GM21515 (cell line): ENCODE data around the gene AAMDC.

Experiments
- ATAC-seq: cut with Tn5 transposase; IDR thresholded peaks from one replicate; pipeline ENCODE4 v1.9.1; 2021; ENCODE audit not compliant: unreplicated experiment

The AAMDC gene

GRCh38 chr11:77820565-77821348 is at the start of gene AAMDC, which contains the start of gene RSF1:
Gene AAMDC (plus strand): TSS chr11:77821144. CDS start chr11:77842497, 21,353 bp downstream.
Gene RSF1 (minus strand): TSS chr11:77820722. CDS start chr11:77820714, 8 bp downstream.
- ATAC-seq = peak; percentile 77

DNA sequence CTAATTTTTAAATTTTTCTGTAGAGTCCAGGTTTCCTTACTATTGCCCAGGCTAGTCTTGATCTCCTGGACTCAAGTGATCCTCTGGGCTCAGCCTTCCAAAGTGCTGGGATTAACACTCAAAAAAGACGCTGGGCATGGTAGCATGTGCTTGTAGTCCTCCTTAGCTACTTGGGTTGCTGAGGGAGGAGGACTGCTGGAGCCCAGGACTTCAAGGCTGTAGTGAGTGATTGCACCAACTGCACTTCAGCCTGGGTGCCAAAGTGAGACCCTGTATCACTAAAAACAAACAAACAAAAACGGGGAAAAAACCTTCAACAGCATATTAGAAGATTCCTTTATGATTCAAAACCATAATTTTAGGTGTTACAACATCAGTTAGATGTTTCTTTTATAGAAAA is 45.0 kb upstream of the AAMDC start:
- no peak for ATAC-seq

DNA sequence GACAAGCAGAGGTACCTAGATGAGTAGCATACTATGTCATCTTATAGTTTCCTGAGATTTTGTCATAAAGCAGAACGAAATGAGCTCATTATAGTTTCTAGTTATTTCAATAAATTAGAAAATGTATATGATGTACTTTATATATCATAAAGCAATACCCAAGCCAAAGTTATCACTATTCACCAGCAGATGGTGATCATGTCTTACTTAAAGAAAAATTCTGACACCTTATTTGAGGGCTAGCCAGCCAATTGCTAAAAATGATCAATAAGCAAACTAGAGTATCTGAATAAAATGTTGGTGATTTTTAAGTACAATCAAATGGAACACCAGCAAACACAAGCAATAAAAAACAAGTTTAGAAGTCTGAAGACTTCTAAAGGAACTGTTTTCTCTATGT is 44.5 kb upstream of the AAMDC start:
- no peak for ATAC-seq

DNA sequence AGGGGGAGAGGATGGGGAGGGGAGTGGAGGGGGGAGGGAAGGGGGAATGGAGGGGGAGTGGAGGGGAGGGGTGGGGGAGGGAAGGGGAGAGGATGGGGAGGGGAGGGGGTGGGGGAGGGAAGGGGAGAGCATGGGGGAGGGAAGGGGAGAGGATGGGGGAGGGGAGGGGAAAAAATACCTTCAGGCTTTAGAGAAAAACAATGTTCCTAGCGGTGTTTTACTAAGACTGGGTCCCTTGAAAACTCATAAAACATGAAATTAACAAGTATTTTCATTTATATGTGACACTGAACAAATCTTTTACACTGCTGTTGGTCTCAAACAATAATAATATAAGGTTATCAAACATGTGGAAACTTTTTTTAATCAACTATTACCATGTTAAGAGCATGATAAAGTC is 42.8 kb upstream of the AAMDC start:
- no peak for ATAC-seq

DNA sequence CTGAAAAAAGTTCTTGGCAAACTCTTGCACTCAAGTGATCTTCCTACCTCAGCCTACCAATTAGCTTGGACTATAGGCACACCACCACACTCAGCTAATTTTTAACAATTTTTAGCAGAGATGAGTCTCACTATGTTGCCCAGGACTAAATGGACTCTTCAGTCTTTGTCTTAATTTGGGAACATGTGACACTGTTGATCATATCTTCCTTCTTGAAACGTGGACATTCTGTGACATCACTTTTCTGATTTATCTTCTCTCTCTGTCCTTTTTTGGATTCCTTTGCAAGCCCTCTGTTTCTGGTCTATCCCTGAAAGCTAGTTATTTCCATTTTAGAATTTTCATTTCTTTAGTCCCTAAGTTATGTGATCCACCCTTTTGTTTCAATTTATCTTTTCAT is 42.4 kb upstream of the AAMDC start:
- ATAC-seq = no peak

GRCh38 chr11:77779935-77780334 is 41.0 kb upstream of the AAMDC start:
- no peak for ATAC-seq

DNA sequence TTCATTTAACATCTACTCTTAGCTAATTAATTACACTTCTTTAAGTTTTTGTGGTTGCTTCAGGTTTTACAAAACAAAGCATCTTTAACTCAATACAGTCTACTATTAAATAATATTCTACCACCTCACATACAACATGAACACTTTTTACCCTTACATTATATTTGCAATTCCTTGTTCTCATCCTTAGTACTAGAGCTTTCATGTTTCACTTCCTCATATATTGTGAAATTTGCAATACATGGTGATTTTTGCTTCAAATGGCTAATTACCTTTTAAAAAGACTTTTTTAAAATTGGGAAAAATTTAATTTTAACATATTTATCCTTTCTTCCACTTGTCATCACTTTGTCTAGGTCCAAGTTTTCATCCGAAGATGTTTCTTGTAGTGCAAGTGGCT is 37.9 kb upstream of the AAMDC start:
- ATAC-seq = no peak

DNA sequence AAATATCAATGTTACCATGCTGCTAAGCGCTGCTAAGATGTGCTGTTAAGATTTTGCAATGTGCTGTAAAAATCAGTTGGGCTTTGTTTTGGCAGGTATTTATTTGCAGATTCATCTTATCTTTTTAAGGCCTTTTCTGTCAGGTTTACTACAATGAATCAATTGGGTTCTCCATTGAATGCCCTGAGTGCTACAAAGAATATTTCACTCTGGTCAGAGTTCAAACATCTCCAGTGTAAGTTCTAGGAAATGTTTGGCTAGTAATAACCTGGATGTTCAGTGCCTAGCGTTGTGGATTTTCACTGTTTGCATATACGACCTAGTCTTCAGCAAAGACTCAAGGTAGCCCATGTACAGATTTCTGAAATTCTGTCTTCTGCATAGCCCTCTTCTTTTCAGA is 36.4 kb upstream of the AAMDC start:
- no peak for ATAC-seq

- ATAC-seq = no peak
Observed at GRCh38 chr11:77789061-77789730, 31.7 kb upstream of the AAMDC start.

- no peak for ATAC-seq
Observed at GRCh38 chr11:77789731-77790476, 31.0 kb upstream of the AAMDC start.

DNA sequence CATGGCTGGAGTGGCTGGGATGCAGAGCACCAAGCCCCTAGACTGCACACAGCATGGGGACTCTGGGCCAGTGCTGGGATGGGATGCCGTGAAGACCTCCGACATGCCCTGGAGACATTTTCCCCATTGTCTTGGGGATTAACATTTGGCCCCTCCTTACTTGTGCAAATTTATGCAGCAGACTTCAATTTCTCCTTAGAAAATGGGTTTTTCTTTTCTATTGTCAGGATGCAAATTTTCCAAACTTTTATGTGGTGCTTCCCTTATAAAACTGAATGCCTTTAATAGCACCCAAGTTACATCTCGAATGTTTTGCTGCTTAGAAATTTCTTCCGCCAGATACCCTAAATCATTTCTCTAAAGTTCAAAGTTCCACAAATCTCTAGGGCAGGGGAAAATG is 29.6 kb upstream of the AAMDC start:
- ATAC-seq = no peak

- ATAC-seq = no peak
Observed at GRCh38 chr11:77793972-77794371, 27.0 kb upstream of the AAMDC start.

GRCh38 chr11:77799338-77799737 is 21.6 kb upstream of the AAMDC start:
- ATAC-seq = no peak

GRCh38 chr11:77800449-77800848 is 20.5 kb upstream of the AAMDC start:
- no peak for ATAC-seq

DNA sequence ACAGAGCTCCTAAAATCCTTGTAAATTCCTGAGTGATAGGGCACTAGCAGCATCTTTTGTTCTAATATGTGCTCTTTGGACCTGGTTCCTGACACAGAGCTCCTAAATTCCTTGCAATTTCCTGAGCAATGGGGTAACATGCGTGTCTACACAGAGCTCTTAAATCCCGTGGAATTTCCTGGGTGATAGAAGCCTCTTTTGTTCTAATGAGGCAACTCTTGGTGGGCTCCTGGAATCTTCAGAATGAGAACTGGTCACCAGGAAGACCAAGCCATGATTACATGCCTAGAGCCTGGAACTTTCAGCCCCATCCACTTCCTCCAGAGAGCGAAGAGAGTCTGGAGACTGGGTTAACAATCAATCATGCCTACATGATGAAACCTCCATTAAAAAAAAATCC is 19.5 kb upstream of the AAMDC start:
- no peak for ATAC-seq

GRCh38 chr11:77806415-77806814 is 14.5 kb upstream of the AAMDC start:
- no peak for ATAC-seq

DNA sequence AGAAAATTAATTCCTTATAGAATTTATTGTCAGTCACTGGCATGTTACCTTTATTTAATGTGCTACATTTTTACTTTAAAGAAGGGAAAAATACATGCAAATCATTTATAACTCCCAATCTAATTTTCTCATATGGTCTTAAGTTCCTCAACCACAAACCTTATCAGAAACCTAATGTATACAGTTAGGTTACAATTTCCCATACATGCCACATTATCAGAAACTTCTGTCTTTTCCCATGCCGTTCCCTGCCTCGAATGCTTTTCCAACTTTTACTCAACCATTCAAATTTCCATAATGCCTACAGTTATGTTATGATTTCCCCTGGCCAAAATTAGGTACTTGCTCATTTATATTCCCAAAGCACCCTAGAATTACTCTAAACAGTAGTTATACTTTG is 14.0 kb upstream of the AAMDC start:
- no peak for ATAC-seq

DNA sequence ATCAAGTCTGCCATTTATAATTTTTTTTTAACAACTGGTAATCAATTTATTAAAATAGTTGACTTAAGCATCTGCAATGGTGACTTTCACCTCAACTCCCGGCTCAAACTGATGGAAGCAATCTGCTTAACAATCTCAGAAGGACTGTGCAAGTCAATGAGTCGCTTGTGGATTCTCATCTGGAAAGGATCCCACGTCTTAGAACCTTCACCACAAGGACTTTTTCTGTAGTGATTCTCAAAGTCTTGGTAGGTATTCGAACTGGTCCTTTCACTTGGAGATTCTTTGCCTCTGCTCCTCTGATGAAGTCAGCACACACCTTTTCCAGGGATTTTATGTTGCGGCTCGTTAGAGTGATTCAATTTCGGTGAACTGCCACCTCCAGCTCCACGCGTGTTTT is 7.7 kb upstream of the AAMDC start:
- no peak for ATAC-seq

- ATAC-seq = no peak
Observed at GRCh38 chr11:77814848-77815247, 6.1 kb upstream of the AAMDC start.

- ATAC-seq = no peak
Observed at GRCh38 chr11:77815459-77815858, 5.5 kb upstream of the AAMDC start.

DNA sequence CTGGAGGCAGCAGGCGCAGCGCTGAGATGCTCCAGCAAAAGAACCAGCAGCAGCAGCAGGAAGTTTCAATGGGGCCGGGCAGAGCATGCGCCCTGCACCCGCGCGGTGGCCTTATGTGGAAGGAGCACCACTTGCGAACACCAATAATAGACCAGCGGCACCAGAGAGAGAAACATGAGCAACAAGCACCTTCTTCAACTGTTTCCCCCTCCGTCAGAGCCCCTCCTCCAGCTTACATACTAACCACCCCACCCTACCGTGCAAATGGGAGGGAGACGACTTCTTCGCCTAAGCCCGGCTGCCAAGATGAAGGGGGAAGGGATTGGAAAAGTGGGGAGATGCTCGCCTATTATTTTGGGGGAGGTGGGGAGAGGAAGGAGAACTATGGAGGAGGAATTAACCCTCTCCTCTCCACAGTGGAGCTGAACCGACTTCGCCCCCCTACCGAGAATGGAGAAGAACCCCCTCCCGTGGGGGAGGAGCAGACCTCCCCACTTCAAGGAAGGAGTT is 1.5 kb upstream of the AAMDC start:
- peak; percentile 55 for ATAC-seq
